Hippocampal formation (tissue), 2 donors: Measurements from ENCODE around the gene DNMBP.
"Not testable (repeated sequence)": the region's sequence is repeated elsewhere in the genome, so short reads cannot be mapped to it uniquely, and the experiment has no call there.

Experiments
- DNase-seq, 2 donors: peaks; one replicate each; lab custom pipeline; 2025; lab: John Stamatoyannopoulos, UW

Gene DNMBP

GRCh38 chr10:99914236-99914635 is 95.5 kb downstream of the DNMBP start:
- DNase-seq: no peak

- DNase-seq: no peak
Observed at GRCh38 chr10:99913831-99914235, 95.9 kb downstream of the DNMBP start.

GRCh38 chr10:99912041-99912440 is 97.7 kb downstream of the DNMBP start:
- no peak for DNase-seq

- DNase-seq: no peak
Observed at GRCh38 chr10:99908512-99908911, 101.2 kb downstream of the DNMBP start.

GRCh38 chr10:99906470-99906869 is 103.3 kb downstream of the DNMBP start:
- no peak for DNase-seq

GRCh38 chr10:99905971-99906370 is 103.8 kb downstream of the DNMBP start:
- DNase-seq: no peak

- no peak for DNase-seq
Observed at GRCh38 chr10:99895867-99896266, 113.9 kb downstream of the DNMBP start.

GRCh38 chr10:99895066-99895465 is 114.7 kb downstream of the DNMBP start:
- DNase-seq: not testable (repeated sequence)

- no peak for DNase-seq
Observed at GRCh38 chr10:99894613-99895012, 115.1 kb downstream of the DNMBP start.

GRCh38 chr10:99888622-99889021 is 121.1 kb downstream of the DNMBP start:
- no peak for DNase-seq

GRCh38 chr10:99883523-99883922 is 126.2 kb downstream of the DNMBP start:
- no peak for DNase-seq

GRCh38 chr10:99881371-99881770 is 128.4 kb downstream of the DNMBP start:
- no peak for DNase-seq

- no peak for DNase-seq
Observed at GRCh38 chr10:99880080-99880835, 129.5 kb downstream of the DNMBP start.

- no peak for DNase-seq
Observed at GRCh38 chr10:99875473-99875872, 134.3 kb downstream of the DNMBP start.

- DNase-seq: no peak
Observed at GRCh38 chr10:99874341-99875085, 135.2 kb downstream of the DNMBP start.

GRCh38 chr10:99873846-99874245 is 135.9 kb downstream of the DNMBP start:
- no peak for DNase-seq

- DNase-seq: no peak
Observed at GRCh38 chr10:99872367-99873162, 137.2 kb downstream of the DNMBP start.

- no peak for DNase-seq
Observed at GRCh38 chr10:99870123-99870730, 139.5 kb downstream of the DNMBP start.

- DNase-seq: no peak
Observed at GRCh38 chr10:99869581-99870122, 140.1 kb downstream of the DNMBP start.

GRCh38 chr10:99867250-99867649 is 142.5 kb downstream of the DNMBP start:
- DNase-seq: not testable (repeated sequence)

- DNase-seq: not testable (repeated sequence)
Observed at GRCh38 chr10:99863535-99864240, 146.1 kb downstream of the DNMBP start.
